HG02678 (cell line): ENCODE data around the gene KSR2.

Experiments
- ATAC-seq: cut with Tn5 transposase; IDR thresholded peaks from one replicate; pipeline ENCODE4 v1.9.1; 2021; ENCODE audit warnings: mild to moderate bottlenecking, moderate library complexity; ENCODE audit not compliant: unreplicated experiment

KSR2 gene

DNA sequence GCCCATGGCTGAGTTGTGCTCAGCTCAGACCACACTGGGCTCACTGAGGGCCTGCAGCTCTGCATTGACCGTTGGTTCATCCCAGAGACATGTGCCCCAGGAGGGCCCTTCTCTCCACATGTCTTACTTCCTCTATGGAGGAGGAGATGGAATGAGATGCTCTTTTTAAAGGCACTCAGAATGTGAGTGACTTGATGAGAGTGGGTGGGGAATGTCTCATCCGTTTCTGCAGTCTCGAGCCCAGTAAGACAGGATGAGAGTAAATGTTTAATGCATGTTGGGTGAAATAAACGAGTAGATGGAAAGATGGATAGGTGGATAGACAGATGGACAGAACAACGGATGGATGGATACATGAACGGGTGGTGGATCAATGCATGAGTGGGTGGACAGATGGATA is 538.5 kb downstream of the KSR2 start:
- ATAC-seq: no peak

DNA sequence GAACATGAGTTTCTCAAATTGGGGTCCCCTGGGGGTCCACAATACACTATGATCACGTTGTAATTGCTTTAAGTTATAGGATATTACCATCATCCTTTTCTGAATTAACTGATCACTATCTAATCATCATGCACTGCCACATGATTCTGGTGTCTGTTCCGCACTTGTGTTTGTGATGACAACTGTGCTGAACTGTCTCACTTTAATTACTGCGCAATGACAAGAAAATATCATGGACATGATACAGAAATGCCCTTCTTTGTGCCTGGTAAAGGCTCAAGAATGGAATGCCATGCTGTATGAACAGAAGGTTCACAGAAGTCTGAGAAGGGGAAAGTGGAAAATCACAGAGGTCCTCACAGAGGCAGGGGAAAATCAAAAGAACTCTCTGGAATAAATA is 541.6 kb downstream of the KSR2 start:
- no peak for ATAC-seq

DNA sequence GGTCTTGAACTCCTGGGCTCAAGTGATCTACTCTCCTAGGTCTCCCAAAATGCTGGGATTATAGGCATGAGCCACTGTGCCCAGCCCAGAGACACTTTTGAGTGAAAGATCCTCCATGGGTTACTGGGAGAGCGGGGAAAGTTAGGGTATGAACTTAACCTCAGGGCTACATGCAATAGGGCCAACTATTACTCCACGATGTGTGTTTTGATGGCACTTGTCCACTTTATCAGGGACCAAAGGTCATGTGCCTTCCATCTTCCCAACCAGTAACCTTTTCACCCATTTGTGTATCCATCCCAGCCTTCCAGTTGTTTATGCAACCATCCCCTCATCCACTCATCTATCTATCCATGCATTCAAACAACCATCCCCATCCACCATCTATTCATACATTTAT is 546.8 kb downstream of the KSR2 start:
- no peak for ATAC-seq

GRCh38 chr12:117421068-117421752 is 547.6 kb downstream of the KSR2 start:
- ATAC-seq: no peak

GRCh38 chr12:117417004-117417403 is 551.8 kb downstream of the KSR2 start:
- ATAC-seq: no peak

GRCh38 chr12:117412465-117413188 is 556.2 kb downstream of the KSR2 start:
- no peak for ATAC-seq

DNA sequence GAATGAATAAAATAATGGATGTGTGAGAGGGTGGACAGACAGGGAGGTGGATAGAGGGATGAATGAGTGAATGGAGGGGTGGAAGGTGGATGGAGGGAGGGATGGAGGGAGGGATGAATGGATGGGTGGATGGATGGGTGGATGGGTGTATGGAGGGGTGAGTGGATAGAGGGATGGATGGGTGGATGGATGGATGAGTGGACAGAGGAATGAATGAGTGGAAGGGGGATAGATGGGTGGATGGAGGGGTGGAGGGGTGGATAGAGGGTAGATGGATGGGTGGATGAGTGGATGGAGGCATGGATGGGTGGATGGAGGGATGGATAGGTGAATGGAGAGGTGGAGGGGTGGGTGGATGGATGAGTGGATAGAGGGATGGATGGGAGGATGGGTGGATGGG is 559.5 kb downstream of the KSR2 start:
- ATAC-seq: no peak

GRCh38 chr12:117408161-117408791 is 560.5 kb downstream of the KSR2 start:
- ATAC-seq: no peak

GRCh38 chr12:117404940-117405339 is 563.9 kb downstream of the KSR2 start:
- no peak for ATAC-seq

GRCh38 chr12:117404203-117404853 is 564.5 kb downstream of the KSR2 start:
- no peak for ATAC-seq

GRCh38 chr12:117403586-117404139 is 565.1 kb downstream of the KSR2 start:
- no peak for ATAC-seq
